GM19193 (cell line): ENCODE data around the gene BEGAIN.

Experiments
- POLR2A ChIP-seq: IDR thresholded peaks from 4 replicates; pipeline ENCODE4 v1.6.1; 2011; ENCODE audit not compliant: insufficient read depth, insufficient read length; ENCODE audit errors: extremely low read depth

BEGAIN gene

DNA sequence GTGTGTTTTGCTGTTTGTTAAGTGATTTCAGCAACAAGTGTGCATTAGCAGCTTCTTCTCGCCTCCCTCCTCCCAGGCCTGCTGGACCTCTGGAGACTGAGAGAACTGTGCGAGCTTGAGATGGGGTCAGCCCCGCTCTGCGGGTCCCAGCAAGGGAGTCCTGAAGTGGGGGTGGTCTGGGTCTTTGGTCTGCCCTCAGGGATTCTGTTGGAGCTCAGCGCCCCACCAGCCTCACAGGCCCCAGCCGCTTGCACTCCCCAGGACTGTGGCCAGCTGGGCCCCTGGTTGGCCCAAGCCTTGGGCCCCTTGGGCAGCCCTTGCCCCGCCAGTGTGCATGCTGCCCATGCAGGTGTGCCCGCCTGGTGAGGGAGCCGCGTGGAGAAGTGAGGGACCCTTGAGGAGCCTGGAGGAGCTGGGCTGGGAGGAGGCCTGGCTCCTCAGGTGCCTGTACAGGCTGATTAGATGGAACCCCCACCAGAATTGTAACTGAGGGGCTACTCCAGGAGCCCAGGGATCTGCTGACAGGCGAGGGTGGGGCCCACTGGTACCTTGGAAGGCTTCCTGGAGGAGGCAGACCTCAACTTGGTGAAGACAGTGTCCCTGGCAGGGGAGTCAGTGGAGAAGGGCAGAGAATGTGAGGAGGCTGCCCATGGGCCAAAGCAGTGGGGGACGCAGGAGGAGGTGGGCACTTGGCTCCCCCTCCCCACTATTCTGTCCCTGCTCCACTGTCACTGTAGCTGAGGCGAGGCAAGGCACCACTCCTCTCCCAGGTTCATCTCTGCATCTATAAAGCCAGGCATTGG, 56.7 kb downstream of the BEGAIN start:
- TF ChIP-seq POLR2A: no peak

DNA sequence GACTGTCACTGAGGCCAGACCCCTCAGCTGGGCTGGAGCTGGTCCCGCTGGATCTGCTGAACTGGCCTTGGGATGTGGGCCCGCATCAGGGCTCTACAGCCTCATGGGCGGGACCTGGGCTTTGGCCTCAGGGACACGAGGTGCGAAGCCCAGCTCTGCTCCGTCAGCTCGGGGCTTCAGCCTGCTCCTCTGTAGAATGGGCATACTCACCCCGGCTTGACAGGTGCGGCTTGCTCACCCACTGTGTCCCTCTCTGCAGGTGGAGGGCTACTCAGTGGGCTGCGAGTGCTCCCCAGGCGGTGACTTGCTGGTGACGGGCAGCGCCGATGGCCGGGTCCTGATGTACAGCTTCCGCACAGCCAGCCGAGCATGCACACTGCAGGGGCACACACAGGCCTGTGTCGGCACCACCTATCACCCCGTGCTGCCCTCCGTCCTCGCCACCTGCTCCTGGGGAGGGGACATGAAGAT, 57.6 kb downstream of the BEGAIN start:
- no peak for TF ChIP-seq POLR2A

DNA sequence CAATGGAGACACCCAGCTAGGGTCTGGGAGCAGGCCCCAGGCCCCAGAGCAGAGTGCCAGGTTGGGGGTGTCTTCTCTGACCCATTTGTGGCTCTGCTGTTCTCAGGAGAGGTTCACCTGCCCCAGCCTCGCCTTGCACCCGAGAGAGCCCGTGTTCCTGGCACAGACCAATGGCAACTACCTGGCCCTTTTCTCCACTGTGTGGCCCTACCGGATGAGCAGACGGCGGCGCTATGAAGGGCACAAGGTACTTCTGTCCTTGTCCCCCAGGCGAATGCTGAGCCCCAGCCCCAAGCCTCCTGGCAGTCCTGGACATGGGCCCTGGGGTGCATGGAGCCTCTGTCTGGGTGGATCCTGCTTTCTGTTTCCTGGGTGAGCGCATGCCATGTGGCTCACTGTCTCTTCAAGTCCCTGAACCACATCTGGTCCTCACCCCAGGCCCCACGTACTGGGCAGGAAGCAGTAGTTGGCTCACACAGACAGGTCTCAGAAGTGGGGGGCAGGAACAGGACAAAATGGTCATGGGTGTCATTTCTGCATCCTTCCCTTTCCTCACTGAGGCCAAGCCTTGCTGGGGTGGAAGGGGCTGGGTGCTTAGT, 58.2 kb downstream of the BEGAIN start:
- TF ChIP-seq POLR2A: no peak

DNA sequence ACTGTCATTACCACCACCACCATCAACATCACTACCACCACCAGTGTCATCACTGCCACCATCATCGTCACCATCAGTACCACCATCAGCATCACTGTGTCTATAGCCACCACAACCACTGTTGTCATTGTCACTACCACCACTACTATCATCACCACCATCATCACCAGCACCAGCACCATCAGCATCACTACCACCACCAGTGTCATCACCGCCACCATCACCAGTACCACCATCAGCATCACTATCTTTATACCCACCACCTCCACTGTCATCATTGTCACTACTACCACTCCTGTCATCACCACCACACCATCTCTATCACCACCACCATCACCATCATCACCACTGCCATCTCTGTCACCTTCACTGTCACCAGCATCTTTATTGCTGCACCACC, 60.6 kb downstream of the BEGAIN start:
- no peak for TF ChIP-seq POLR2A

DNA sequence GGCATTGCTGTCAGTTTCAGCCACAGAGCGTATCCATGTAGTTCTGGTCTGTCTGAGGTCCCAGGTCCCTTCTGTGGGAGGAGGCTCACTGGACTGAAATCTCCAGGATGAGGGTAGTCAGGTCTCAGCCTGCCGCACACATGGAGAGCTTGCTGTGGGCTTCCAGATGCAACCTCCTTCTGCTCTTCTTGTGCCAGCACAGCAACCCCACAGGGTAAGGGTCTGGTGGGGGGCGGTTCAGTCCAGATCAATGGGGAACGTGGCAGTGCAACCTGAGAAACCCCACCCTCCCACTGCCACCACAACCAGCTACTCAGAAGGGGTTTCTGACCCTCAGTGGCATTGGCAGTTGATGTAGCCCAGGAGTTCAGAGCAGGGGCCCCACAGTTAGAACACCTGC, 61.2 kb downstream of the BEGAIN start:
- TF ChIP-seq POLR2A: no peak

DNA sequence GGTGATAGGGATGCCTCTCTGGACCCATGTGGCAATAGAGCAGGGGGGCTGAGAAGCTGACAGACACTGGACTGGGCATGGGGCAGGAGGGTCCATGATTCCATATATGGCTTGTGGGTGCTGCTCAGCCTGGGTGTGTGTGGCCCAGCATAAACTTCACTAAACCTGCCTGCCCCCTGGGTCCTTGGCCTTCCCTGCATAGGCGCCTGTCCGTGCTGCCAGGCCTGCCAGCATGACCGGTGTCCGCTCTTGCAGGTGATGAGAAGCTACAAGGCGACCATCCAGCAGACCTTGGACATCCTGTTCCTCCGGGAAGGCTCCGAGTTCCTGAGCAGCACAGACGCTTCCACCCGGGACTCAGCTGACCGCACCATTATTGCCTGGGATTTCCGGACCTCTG, 61.6 kb downstream of the BEGAIN start:
- TF ChIP-seq POLR2A: no peak

DNA sequence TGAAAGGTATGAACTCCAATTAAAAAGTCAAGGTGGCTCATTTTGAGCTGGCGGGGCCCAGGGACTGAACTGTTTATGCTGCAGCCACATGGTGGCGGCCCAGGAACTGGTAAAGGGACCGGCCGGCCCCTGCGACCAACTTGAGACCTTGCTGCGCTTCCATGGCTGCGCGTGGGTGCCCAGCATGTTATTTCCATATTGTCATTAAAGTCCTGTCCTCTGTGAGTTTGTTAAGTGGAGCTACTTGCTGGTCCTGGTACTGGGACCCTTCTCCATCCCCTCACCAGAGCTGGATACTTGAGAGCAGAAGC, 62.3 kb downstream of the BEGAIN start:
- no peak for TF ChIP-seq POLR2A

DNA sequence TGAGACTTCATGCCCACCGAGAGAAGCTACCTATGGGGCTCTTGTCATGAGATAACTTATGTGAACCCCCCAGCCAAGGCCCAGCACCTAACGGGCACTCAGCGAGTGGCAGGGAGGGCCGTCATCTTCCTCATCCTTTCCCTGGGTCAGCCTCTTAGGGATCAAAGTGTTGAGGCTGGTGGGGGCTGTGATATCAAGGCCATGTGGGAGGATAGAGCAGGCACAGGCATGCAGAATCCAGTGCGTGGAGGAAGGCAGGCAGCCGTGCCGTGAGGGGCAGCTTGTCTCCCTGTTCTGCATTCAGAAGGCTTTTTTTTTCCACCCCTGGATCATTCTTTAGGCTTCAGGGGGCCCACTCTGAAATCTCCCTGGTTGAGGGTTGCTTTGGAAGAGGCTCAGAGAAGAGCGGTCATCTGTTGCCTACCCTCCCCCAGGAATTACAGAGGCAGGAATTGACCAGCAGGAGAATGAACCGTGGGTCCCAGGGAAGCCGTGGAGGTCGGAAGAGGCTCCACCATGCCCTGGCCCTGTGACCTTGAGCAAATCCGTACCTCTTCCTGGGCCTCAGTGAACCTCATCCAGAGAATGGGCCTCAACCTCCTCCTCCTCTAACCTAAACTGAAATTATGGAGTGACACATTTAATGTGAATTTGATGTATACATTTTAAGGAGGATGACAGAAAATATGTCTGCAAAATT, 62.8 kb downstream of the BEGAIN start:
- TF ChIP-seq POLR2A: no peak

DNA sequence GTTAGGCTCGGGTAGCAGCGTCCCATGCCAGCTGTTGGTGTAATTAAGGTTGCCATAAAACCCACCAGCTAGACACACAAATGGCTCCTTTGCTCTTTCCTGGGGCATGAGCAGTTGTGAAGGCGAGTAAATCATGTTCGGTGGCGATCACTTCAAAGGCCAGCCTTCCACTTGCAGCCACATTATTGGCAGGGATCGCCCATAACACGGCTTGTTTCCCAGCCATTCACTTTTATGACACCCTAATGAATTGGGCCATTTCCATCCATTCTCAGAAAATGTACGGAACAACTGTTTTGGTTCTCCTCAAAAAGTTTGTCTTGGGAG, 63.4 kb downstream of the BEGAIN start:
- TF ChIP-seq POLR2A: no peak

DNA sequence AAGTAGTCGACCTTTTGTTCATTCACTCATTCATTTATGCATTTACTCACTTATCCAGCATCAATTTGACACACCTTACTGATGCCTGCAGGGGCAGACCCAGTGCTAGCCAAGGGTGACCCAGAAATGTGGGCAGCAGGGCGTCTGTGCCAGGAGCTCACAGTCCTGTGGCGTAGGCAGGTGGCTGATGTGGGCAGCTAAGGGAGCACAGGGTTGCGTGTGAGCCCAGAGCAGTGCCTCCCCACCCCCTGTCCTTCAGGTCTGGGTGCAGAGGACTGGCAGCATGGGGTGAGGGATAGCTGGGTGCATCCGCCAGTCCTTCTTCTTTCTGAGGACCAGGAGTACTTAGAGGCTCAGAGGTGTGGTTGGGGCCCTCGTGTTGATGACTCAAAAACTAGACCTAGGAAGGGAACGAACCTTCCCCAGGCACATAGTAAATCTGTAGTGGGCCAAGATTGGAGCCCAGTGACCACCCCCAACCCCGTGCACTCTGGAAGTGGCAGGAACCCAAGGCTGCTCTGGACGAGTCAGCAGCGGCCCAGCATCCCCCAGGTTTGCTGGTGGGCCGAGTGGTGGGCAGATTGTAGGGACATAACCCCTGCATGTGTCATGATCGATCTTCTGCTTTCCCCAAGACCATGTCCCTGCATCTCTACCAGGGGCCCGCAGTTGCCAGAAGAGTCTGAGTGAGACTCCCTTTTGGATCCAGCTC, 63.9 kb downstream of the BEGAIN start:
- no peak for TF ChIP-seq POLR2A

DNA sequence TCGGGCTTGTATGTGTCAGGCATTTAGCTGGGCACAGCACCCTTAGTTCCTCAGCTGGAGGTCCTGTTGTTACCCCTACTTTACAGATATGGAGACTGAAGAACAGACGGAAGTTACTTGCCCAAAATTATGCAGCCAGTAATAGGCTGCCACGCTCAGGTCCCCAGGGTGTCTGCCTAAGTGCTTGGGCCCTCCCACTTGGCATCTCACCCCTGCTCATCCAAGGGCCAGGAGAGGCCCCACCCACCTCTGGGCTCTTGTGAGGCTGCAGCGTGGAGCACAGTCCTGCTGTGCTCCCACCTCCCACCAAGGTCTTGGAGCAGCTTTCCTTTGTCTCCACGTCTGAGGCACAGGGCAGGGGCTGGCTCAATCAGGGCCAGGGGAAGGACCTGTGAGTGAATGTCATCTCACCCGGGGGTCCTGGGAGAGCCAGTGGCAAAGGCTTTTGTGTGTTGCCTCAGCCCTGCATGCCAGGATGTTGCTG, 64.6 kb downstream of the BEGAIN start:
- TF ChIP-seq POLR2A: no peak

DNA sequence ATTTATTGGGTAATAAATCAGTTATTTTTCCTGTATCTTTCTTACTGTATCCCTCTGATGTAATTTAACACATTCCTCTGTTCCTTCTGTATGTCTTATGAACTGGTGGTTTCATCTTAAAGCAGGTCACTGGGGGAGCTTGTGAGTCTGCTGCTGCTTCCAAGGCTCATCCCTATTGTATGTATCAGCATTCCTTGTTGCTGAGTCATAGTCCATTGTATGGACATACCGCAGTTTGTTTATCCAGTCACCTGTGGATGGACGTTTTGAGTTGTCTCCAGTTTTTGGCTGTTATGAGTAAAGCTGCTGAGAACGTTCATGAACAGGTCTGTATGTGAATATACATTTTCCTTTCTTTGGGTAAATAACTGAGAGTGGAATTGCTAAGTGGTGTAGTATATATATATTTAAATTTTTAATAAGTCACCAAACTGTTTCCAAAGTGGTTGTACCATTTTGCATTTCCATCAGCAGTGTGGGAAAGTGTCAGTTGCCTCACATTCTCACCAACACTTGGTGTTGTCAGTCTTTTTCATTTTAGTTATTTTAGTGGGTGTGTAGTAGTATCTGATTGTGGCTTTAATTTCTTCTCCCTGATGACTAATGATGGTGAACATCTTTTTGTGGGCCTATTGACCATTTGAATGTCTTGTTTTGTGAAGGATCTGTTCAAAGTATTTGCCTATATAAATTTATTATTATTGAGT, 82.7 kb downstream of the BEGAIN start:
- TF ChIP-seq POLR2A: no peak

DNA sequence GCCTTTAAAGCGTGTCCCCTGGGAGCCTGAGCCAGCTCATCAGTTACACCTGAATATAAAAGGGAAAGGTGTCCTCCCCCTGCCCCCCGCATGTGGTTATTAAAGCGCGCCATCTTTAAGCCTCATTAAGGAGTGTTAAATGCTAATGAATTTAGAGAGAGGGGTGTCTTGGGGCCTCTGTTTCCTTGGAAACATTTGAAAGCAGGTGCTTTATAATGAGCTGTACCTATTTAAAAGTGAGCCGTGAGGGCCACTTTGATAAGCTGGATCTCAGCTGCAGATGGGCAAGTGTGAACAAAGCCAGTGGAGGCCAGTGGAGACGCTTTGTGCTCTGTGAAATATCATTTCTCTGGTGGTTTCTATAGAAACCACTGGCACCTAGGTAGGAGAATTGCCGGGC, 84.0 kb downstream of the BEGAIN start:
- TF ChIP-seq POLR2A: no peak

DNA sequence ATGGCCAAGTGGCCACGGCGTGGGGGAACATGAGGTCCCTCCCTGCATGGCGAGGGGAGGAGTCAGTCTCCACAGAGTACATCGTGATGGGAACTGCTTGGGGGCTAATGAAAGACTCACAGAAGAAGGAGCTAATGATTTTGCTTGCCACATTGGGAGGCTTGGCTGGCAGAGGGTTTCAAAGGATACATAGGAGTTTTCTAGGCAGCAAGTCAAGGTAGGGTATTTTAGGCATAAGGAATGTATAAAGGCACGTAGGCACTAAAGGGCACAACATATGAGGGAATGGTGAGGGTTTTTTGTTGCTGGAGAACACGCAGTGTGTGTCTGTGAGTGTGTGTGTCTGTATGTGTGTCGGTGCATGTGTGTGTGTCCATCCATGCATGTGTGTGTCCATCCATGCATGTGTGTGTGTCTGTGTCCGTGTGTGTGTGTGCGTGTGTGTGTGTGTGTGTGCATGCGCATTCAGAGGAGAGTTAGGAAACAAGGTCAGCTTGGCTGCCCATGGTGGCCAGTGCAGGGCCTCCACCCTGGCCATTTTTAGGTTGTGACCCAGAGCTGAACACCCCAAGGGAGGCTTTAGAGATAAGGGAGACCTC, 84.5 kb downstream of the BEGAIN start:
- no peak for TF ChIP-seq POLR2A
